ENCODE results near the gene FIS1. TPM values are rescaled to one million over a fixed set of nuclear protein-coding genes. Genes with fewer than 3 reads are reported as not detected.

FIS1 gene
- 129 to 152 TPM (median 146 TPM) in 5 replicates for total RNA-seq (2022; extraction: Qiagen RNA extraction)

GRCh38 chr7:101244375-101245146 is at the start of gene FIS1:
TSS of gene FIS1 (minus strand) at chr7:101245081. CDS start at chr7:101245004, 77 bp downstream.

GRCh38 chr7:101237206-101238067 is 7.4 kb downstream of the FIS1 start, which contains the start of gene CLDN15:
TSS of gene CLDN15 (minus strand) at chr7:101237802. CDS start at chr7:101237581, 221 bp downstream.

GRCh38 chr7:101217388-101218235 is 27.3 kb downstream of the FIS1 start, which contains the start of the genes PLOD3 and ZNHIT1:
TSS of gene PLOD3 (minus strand) at chr7:101217581. CDS start at chr7:101217274, 307 bp downstream.
TSS of gene ZNHIT1 (plus strand) at chr7:101218165. CDS start at chr7:101218196, 31 bp downstream.

GRCh38 chr7:101200862-101201599 is 43.9 kb downstream of the FIS1 start, which contains the start of gene MOGAT3:
TSS of gene MOGAT3 (minus strand) at chr7:101201036. CDS start at chr7:101200854, 182 bp downstream.

Other genes with a start within 250 kb of the FIS1 start
- gene MUC17, start 225.0 kb downstream of the FIS1 start, total RNA-seq (2022; extraction: Qiagen RNA extraction): 0.02 to 0.14 TPM (median 0.02 TPM) in 5 replicates
- gene TRIM56, start 159.6 kb downstream of the FIS1 start, total RNA-seq (2022; extraction: Qiagen RNA extraction): 10.5 to 14.9 TPM (median 12.8 TPM) in 5 replicates
- 1,104 to 1,398 TPM (median 1,160 TPM) in 5 replicates for gene SERPINE1, start 118.0 kb downstream of the FIS1 start, total RNA-seq (2022; extraction: Qiagen RNA extraction)
- 143 to 158 TPM (median 150 TPM) in 5 replicates for gene AP1S1, start 90.6 kb downstream of the FIS1 start, total RNA-seq (2022; extraction: Qiagen RNA extraction)
- gene VGF, start 79.5 kb downstream of the FIS1 start, total RNA-seq (2022; extraction: Qiagen RNA extraction): 10.5 to 26.2 TPM (median 16.4 TPM) in 5 replicates
- gene NAT16, start 64.8 kb downstream of the FIS1 start, total RNA-seq (2022; extraction: Qiagen RNA extraction): 0.10 to 0.17 TPM (median 0.14 TPM) in 5 replicates
- not detected in 5 replicates for gene MOGAT3, start 44.0 kb downstream of the FIS1 start, total RNA-seq (2022; extraction: Qiagen RNA extraction)
- 68.9 to 85.9 TPM (median 81.7 TPM) in 5 replicates for gene PLOD3, start 27.5 kb downstream of the FIS1 start, total RNA-seq (2022; extraction: Qiagen RNA extraction)
- gene ZNHIT1, start 26.9 kb downstream of the FIS1 start, total RNA-seq (2022; extraction: Qiagen RNA extraction): 78.6 to 107 TPM (median 95.2 TPM) in 5 replicates
- 7.7 to 15.5 TPM (median 13.1 TPM) in 5 replicates for gene CLDN15, start 7.3 kb downstream of the FIS1 start, total RNA-seq (2022; extraction: Qiagen RNA extraction)
- 51.1 to 58.0 TPM (median 53.0 TPM) in 5 replicates for gene IFT22, start 76.7 kb upstream of the FIS1 start, total RNA-seq (2022; extraction: Qiagen RNA extraction)
- gene COL26A1, start 117.8 kb upstream of the FIS1 start, total RNA-seq (2022; extraction: Qiagen RNA extraction): 0.32 to 0.58 TPM (median 0.49 TPM) in 5 replicates

All from A549 treated with CORT108297 at 1 μM for 4 hours (cell line).